Breast epithelium (tissue), 3 donors: ENCODE results near the gene APCDD1.
A peak's percentile ranks its signal among the peaks of the same experiment; 100 is the strongest.

Experiments
- CTCF ChIP-seq, 3 donors: fragments of 450-650 bp; IDR thresholded peaks; one replicate each; pipeline ENCODE4 v1.5.1; 2016 to 2017; ENCODE audit warnings: antibody characterized with exemption in 3 of 3, mild to moderate bottlenecking in 3 of 3, moderate library complexity in 3 of 3
- POLR2A ChIP-seq: fragments of 450-650 bp; IDR thresholded peaks from one replicate; pipeline ENCODE4 v1.6.1; 2016; ENCODE audit warnings: antibody characterized with exemption, mild to moderate bottlenecking, moderate library complexity

- TF ChIP-seq CTCF (IDR thresholded peaks at IDR 0.05) (peak in 1 of 3 donors; percentile 27), POLR2A (no peak)
Observed at GRCh38 chr18:10453806-10454680, at the start of gene APCDD1.
